NCI-H128 (cell line): Measurements from ENCODE around the gene LRSAM1.
A peak's percentile ranks its signal among the peaks of the same experiment; 100 is the strongest.

Experiments used
- DNase-seq: peaks from one replicate; lab custom pipeline; 2025; ENCODE audit not compliant: unreplicated experiment; lab: John Stamatoyannopoulos, UW

Gene LRSAM1

DNA sequence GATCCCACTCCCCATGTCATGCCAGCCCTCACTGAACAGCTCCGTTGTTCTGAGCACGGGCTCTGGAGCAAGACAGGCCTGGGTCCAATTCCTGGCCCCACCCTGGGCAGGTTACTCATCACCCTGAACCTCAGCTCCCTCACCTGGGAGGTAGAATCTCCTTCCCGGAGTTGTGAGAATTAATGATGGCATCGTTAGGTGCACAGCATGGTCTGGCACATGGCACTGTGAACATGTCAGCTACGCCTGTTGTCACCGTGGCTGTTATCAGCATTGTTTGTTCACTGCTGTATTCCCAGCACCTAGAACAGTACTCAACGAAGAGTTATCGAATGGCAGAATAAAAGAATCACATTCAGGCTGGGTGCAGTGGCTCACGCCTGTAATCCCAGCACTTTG lies 43.0 kb downstream of the LRSAM1 start:
- no peak for DNase-seq

DNA sequence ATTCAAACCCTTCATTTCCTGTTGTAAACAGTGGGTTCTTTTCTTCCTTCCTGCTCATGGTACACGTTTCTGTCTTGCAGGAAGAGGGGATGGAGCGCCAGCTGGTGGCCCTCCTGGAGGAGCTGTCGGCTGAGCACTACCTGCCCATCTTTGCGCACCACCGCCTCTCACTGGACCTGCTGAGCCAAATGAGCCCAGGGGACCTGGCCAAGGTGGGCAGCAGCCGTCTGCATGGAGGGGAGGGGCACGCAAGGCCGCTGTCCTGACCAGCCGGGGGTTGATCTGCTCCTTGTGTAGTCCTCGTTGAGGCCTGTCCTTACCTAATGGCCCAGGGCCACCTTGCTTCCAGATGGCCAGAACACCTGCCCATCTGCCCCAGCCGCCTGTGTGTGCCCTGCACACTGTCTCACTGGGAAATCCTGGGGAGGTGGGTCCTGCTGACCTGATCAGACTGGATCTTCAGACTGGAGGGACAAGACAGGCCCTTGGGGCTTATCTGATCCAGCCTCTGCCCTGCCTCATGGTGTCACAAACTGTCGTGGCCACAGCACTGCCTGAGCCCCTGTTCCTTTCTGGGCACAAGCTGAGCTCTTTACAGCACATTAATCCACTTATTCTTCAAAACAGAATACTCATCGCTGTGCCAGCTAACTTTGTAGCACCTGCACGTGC lies 44.7 kb downstream of the LRSAM1 start:
- no peak for DNase-seq

DNA sequence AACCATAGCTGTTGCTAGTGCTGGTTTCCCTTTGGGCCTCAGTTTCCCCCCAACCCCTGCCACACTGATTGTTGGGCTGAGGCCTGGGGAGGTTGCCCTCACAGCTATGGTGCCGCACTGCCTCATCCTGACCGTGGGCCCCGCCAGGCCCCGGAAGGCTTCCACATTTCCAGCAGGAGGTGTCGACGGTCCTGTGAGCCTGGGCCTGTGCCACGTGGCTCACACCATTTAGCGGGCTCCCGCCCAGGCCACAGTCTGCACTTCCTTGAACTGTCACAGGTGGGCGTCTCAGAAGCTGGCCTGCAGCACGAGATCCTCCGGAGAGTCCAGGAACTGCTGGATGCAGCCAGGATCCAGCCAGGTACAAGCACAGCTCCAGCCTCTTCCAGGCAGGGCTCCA lies 45.7 kb downstream of the LRSAM1 start:
- DNase-seq: no peak

DNA sequence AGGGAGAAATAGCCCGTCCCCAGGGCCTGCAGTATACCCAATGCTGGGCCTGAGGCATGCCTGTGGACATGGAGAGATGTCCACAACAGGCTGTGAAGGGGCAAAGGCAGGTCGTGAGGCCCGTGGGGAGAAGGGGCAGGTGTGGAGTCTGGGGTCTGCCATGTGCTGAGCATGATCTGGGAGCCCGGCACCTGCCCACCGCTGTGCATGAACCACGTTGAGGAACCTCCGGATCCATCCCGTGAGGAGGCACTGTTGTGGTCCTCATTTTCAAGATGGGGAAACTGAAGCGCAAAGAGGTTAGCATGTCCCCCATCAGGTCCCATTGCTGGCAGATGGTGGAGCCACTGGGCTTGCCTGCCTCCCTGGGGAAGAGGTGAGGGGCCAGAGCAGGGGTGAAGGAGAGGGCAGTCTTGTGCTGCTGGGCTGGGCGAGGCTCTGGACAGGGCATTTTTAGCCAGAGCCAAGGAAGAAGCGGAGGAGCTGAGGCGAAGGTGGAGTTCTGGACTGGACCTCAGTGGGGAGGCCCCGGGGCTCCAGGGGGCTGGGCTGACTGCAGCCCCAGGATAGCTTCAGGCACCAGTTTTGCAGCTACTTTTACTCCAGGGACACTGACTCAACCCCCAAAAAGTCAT lies 46.5 kb downstream of the LRSAM1 start:
- no peak for DNase-seq

DNA sequence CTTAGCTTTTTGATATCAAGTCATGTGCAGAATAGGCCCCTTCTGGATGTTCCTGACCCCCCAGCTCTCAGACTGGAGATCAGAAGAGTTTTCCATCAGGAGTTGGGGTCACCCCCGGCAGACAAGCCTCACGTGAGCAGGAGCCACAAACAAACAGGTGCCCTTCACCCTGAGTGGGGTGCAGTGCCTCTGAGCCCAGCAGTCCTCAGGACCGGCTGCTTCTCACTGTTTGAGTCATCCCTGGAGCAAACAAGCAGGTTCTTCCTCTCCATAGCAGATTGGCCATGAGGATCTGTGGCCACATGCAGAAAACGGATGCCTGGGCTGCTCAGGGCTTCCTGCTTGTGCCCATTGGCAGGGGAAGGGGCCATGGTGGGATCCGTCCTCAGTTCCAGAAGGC lies 47.0 kb downstream of the LRSAM1 start:
- DNase-seq: no peak

DNA sequence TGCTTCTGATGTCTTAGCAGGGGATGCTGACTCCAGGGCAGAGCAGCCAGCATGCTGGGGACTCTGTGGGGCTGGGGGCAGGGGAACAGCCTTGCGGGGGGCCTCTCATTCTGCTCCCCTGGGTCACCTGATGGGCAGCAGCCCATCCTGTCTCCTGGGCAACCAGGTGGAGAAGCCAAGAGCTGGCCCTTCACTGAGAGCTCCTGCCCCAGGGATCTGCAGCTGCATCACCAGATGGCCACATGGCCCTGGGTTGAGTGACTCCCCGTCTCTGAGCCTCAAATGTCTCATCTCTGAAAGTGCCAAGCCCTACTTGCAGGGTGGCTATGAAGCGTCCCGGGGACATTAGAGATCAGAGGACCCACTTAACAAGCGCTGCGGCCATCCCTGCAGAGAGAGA lies 49.1 kb downstream of the LRSAM1 start:
- DNase-seq: no peak

DNA sequence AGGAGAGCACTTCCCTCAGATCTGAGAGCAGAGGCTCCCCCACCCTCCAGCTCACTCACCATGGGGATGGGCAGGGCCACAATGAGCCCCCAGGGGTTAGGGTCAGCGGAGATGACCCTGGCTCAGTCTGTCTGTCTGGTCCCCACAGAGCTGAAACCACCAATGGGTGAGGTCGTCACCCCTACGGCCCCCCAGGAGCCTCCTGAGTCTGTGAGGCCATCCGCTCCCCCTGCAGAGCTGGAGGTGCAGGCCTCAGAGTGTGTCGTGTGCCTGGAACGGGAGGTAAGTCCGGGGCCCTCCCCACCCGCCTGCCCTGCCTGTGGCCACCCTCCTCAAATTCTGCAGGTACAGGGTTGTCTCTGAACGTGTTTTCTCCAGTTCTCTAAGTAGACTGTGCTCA lies 49.6 kb downstream of the LRSAM1 start:
- DNase-seq: no peak

DNA sequence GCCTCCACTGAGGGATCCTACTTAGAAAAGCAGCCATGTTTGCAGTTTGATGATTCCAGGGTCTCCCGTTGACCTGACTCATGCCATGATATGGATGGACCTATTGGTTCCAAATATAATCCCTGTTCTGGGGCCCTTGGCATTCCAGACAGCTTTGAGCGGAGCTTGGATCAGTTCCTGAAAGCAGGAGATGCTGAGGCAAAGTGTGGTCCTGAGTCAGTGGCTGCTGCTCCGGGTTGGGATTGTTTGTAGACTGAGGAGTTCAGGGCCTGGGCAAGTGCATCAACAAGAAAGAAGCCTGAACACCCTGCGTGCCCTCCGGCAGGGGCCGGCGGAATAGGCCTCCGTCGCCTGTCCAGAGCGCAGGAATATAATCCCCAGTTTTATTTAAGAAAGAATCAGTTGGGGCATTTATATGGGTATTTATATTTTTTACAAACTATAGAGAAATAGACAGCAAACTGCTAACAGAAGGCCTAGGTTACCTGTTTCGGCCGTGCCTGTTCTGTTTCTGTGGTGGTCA lies 50.6 kb downstream of the LRSAM1 start:
- DNase-seq: no peak

DNA sequence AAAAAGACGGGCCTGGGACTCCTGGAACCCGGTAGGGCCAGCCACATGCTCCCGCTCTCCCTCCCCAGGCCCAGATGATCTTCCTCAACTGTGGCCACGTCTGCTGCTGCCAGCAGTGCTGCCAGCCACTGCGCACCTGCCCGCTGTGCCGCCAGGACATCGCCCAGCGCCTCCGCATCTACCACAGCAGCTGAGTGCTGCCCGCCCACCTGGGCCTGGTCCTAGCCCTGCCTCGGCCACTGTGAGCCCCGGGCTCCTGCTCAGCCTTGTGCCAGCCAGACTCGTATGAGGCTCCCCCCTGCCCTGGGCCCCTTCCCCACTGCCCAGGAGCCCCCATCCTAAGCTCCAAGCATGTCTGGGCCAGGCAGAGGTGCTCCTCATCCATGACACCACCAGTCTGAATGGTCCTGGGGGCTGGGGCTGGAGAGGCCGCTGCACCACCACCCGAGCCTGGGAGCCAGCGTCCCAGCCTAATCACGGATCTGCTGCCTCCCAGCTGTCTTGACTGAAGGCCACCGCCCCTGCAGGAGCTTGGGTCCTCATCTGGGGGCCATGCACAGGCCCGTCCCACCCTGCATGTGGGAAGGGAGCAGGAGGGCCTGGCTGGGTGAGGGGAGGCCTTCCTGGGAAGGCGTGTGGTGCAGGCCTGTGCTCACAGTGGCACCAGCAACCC lies 51.5 kb downstream of the LRSAM1 start:
- no peak for DNase-seq

DNA sequence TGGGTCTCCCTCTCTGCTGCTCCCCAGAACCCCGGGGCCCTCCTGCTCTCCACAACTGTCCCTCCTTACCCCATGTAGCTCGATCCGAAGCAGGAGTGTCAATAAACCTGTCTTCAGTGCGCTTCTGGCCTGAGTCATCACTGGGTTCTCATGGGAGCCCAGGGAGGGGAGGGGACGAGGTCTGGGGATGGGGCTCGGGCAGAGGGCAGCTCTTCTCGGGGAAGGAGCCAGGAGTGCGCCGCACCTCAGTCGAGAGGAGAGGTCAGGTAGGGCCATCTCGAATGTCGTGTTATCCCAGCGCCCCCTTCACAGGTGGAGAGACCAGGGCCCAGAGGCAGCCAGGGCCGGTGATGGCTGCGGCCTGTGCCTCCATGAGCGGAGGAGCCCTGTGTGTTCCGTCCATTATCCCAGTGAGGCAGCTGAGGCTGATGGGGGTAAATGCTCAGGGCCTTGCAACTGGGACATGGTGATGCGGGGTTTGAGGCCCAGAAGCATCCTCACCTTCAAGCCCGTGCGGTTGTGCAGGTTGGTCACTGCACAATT lies 52.1 kb downstream of the LRSAM1 start:
- DNase-seq: no peak

DNA sequence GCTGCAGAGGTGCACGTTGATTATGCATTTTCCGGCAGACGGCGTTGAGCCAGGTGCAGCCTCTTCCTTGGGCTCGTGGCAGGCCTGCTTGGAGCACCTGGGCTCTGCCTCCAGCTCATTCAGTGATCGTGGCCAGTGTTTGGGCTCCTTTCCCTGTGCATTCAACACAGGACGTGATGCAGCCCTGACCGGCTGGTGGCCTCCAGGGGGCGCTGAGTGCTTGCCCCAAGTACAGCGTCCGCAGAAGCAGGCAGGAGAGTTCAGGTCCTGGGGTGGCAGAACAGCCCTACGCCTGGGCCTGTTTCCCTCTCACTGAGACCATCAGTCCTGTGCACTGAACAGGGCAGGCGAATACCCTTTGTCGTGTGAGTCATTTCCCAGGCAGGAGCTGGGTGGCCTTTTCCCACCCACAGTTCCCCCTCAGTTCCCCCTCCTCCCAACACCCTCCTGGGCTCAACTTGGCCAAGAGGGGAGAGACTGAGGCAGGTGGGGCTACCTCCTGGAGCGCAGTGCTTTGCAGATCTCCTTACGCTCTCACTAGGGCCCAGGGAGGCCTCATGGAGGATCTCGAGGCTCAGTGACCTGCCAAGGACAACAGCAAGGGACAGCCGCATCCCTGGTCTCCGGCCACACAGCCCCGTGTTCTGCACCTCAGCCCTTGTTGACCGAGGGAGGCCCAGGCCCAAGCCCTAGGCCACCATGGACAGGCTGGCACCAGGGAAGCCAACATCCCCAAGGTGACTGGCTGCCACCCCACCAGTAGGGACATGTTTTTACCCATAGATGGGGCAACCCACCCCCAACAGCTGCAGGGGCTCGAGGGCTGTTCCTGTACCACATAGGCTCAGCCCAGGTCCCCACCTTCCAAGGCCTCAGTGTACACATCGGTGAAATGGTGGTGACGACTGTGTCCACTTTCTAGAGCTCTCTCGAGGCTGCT lies 52.9 kb downstream of the LRSAM1 start:
- DNase-seq: peak; percentile 35

DNA sequence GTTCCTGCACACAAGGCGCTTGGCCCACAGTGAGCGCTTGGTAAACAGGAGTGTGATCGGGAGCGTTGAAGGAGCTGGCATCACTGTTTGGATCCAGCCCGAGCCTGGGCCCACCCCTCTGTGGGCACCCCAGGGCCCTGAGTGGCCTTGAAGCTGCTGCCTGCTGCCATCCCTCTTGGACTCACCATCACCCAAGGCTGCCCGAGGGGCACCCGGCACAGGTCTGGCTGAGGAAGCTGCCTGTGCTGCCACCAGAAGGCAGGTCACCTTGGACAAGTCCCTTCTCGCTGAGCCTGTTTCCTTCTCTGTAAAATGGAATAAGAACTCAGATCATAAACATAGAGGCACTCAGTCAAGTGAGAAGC lies 53.6 kb downstream of the LRSAM1 start:
- DNase-seq: no peak

DNA sequence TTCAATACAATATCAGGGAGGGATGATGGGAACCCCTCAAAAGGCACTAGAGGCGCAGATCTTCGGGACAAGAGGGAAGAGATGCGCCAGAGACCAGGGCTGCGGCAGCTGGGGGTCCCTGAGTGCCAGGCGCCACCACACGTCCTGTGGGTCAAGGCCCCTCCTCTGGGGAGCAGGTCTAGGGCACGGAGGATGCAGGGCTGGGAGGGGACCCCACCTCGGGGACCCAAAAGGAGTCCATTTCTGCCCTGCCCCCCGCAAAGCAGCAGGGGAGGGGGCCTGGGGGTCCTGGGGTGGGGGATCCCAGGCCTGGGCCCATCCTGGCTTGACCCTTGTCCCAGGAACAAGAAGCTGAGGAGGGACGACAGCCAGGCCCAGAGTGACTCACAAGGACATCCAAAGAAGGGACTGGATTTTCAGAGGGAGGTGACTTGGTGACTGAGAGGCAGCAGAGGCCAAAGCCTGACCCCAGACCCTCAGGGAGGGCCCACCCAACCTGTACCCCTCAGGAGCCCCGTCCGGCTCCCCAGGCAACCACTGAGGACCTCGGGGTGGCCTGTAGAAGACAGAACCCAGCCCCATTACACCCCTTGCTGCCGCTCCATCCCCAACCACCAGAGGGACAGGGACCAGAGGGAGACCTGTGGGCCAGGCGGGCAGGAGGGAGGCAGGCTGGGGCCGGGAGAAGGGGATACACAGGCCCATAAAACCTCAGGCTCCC lies 54.2 kb downstream of the LRSAM1 start:
- no peak for DNase-seq

DNA sequence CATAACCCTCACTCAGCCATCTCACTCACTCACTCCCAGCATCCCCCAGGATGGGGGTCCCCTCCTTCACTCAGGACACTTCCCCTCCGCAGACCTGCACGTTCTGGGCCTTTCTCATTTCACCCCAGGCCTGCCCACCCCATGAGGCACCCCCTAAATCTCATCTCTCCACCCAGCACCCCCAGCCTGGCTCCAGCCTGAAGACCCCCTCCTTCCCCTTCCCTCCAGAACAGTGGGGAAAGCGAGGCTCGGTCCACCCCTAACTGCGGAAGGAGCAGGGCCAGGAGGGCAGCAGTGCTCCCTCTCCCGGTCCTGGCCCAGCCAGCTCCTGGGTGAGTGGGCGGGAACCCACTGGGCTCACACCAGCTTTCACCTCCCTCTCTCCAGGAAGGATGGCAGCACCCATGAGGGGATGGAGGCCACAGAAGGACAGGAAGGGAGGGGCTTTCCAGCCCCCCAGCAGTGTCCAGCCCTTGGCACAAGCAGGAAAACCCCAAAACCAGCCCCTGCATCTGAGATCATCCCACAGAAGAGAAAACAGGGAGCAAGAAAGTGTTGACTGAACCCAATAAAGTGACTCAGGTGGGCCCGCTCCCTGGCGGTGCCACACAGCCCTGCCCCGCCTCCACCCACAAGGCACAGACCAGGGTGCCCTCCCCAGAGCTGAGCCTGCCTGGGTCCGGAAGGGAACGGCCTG lies 55.0 kb downstream of the LRSAM1 start:
- DNase-seq: no peak

DNA sequence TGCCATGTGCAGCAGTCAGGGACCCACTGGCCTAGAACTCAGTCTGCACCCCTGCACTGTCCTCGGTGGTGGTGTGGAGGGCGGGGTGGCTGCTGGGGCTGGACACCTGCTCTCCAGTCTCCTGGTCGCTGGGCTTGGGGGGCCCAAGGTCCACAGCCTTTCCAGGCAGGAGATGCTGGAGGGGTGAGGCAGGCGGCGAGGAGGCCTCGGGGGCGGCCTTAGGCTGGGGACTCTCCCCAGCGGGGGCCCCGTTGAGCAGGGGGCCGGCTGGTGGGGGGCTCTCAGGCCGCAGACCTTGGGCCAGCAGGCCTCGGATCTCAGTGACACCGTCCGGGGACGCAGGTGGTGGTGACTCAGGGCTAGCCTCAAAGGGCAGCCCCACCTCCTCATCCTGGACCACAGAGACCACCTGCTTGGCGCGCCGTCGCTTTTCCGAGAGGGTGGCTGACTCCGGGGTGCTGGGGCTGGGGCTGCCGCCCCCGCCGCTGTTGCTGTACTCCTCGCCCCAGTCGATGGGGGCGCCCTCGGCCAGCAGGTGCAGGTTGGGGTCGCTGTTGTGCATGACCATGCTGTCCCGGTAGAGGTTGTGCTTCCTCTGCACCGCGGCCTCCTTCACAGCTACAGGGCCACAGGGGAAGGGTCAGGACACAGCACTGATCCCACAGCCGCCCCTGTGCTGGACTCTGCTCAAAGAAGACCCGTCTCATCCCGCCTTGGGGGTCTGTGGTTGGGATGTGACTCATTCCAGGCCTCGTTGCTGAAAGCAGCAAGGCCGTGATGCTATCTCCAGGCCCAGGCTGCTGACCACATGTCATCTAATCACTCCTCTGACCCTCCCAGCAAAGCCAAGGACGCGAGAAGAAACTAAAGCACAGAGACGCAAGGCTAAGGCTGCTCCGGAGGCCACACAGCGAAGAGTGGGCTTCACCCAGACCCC lies 55.8 kb downstream of the LRSAM1 start:
- no peak for DNase-seq

DNA sequence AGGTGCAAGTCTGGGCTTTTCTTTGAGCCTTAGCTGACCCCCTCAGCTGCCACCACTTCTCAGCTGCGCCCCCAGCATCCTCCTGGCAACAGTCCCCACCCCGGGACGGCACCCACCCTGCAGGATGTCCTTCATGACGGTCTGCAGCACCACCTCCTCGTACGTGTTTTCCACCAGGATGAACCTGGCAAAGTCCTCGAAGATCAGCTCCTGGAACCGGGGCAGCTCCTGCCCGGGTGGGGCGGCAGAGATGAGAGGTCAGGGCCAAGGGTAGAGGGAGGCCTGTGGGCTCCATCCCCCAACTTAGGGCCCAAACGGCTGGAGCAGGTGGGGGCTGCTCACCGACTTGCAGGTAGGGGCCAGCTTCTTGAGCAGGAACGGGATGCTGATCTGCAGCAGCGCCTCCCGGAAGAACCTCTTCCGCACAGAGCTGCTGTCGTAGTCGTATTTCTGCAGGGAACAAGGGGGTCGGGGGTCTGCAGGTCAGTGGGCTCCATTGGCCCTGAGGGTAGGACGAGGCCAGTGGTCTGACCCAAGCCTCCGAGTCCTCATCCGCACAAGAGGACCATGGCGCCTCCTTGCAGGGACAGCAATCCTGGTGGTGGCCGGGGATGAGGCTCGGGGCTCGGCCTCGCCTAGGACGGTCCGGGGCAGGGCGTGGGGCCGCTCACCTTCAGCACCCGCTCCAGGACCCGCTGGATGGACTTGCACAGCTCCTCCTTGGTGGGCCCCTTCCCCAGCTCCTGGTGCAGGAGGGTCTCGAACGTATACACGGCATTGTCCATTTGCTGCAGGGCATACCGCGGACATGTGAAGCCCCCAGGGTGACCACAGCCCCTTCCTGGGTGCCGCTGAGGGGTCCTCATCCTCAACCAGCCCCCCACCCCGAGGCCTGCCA lies 56.7 kb downstream of the LRSAM1 start:
- no peak for DNase-seq

DNA sequence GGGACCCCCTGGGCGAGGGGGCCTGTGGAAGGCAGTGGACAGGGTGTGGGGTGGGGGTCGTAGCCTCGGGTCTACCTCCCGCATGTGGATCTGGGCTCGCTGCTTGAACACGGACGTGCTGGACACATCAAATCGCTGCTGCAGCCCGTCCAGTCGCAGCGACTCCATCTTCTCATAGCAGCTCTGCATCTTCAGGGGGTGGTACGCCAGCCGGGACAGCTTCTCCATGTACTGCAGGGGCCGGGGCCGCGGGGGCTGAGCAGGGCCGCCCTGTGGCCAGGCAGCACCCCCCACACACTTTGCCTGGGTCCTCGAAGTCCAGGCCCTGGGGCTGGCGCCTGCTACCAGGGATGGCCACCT lies 57.6 kb downstream of the LRSAM1 start:
- no peak for DNase-seq
